A172 (cell line): Measurements from ENCODE around the gene EFCAB11. TPM values are rescaled to one million over a fixed set of nuclear protein-coding genes. Genes with fewer than 3 reads are reported as not detected.
"Not testable (repeated sequence)": the region's sequence is repeated elsewhere in the genome, so short reads cannot be mapped to it uniquely, and the experiment has no call there.

Source experiments
- DNase-seq: peaks from one replicate; pipeline ENCODE4 v3.0.0-alpha.2; 2015; ENCODE audit warnings: low spot score
- total RNA-seq: library from RNA; depleted of rRNA; stranded (reverse); fragments of >200 nt; shearing (Covaris generic); gene quantifications from 2 replicates; pipeline ENCODE4 v1.2.3, GENCODE V29; 2014

EFCAB11 gene
- total RNA-seq, 1 experiment from 2014 or later = 4.9 TPM

GRCh38 chr14:89911010-89911919 lies 43.3 kb downstream of the EFCAB11 start:
- no peak for DNase-seq

GRCh38 chr14:89910691-89911009 lies 43.9 kb downstream of the EFCAB11 start:
- DNase-seq = no peak

- no peak for DNase-seq
These were observed 44.9 kb downstream of the EFCAB11 start for GRCh38 chr14:89909586-89909985.

- DNase-seq = no peak
These were observed 45.6 kb downstream of the EFCAB11 start for GRCh38 chr14:89908712-89909450.

GRCh38 chr14:89907655-89908054 lies 46.9 kb downstream of the EFCAB11 start:
- no peak for DNase-seq

- no peak for DNase-seq
These were observed 48.5 kb downstream of the EFCAB11 start for GRCh38 chr14:89906000-89906399.

DNA sequence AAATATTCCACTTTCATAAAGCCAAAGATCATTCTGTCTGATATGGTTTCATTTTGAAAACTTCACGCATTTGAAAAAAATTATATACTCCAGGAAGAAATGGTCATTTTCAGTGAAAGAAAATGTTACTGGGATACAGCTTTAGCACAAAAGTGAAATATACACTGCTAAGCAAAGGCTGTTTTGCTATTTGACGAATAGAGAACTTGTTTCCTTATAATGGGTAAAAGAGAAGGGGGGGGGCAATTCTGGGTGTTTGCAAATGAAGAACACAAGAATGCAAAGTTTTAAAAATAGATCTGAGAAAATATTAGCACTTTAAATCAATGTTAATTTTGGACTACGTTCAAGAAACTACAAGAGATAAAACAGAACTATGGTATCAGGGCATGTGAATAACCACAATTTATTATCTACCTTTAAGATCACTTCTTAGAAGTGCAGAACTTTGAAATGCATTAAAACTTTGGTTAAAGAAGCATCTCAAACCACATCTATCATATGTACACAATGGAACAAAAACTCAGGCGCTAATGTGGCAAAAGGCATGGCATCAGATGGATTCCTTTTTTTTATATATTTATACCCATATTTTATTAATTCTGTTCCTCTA lies 51.1 kb downstream of the EFCAB11 start:
- no peak for DNase-seq

- no peak for DNase-seq
These were observed 51.6 kb downstream of the EFCAB11 start for GRCh38 chr14:89902881-89903280.

DNA sequence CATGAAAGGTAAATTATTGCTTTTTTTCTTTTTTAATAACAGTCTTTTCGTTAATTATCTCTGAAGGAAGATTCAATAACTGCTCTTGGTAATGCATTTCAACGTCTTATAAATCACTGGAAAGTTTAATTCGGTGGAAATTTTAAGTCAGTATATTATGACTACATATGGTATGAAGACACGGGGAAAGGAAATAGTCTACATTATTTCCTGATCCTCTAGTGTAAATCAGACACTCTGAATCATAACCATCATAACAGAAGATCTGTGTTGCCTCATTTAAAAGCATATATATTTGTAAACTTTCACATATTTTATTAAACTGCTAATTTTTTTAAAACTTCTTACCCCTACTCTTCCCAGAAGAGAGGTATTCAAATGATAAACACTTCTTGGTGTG lies 53.7 kb downstream of the EFCAB11 start:
- no peak for DNase-seq

DNA sequence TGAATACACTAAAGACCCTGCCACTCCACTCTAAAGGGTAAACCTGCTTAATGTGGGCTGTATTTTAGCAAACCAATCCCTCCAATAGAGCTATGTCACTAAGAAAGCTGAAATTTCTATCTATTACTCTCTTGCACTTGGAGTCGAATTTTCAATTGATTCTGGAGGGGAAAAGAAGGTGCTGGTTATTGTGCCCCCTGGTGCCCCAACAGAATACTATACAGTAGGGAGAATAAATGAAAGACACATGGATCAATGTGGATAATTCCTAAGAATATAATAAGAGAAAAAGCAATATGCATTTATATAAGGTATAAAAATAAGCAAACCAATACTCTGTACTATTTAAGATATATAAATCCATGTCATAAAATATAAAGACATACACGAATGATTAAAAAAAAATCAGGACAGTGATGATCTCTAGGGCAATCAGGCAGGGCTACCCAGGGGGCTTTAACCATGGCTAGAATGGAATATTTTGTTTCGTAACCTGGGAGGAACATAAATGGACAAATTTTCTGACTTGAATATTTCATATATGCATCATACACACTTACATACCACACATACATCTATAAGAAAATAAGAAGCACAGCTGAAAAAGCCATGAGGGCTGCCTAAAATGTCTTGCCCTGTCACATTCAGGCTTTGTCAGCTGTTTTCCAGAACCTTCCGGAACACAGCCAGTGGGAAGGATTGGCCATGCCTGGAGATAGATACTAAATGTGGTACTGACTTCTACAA lies 54.4 kb downstream of the EFCAB11 start:
- no peak for DNase-seq

- DNase-seq = no peak
These were observed 55.2 kb downstream of the EFCAB11 start for GRCh38 chr14:89899291-89899690.

DNA sequence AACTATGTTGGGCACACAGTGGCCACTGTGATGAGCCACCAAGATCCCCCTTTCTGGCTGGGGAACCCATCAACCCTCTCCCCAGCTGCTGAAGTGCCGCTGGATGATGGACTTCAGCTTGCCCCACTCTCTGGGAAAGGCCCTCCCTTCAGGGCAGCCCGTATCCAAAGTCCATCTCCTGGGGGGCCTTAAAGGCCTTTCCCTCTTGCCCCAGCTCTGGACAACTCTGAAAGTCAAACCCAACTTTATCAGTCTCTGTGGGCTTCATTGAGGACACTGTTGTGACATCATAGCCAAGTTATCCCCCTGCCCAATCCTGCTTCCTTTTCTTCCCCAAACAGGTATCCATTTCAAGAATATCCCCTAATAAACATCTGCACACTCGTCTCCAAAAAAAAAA lies 61.1 kb downstream of the EFCAB11 start:
- not testable (repeated sequence) for DNase-seq

DNA sequence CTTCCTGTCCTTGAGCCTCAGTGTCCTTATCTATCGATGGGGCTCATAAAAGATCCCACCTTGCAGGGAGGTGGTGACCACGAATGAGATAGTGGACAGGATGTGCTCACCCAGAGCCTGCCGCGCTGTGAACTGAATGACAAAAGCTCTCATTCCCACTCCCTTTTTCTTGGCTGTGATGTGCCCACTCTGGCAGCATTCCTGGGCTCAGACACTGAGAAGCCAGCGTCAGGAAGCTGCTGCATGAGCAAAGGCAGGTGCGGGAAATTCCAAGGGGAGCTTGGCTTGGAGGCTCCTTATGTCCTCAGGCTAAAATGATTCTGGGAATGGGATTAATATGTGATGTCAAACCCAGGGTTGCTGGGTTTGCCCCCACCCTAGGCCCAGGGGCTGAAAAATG lies 61.6 kb downstream of the EFCAB11 start:
- DNase-seq = no peak

DNA sequence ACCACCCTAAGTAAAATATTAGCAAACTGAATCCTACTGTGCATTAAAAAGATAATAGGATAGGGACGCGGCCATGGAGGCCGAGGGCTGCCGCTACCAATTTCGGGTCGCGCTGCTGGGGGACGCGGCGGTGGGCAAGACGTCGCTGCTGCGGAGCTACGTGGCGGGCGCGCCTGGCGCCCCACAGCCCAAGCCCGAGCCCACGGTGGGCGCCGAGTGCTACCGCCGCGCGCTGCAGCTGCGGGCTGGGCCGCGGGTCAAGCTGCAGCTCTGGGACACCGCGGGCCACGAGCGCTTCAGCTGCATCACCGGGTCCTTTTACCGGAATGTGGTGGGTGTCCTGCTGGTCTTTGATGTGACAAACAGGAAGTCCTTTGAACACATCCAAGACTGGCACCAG lies 62.8 kb downstream of the EFCAB11 start:
- DNase-seq = not testable (repeated sequence)

DNA sequence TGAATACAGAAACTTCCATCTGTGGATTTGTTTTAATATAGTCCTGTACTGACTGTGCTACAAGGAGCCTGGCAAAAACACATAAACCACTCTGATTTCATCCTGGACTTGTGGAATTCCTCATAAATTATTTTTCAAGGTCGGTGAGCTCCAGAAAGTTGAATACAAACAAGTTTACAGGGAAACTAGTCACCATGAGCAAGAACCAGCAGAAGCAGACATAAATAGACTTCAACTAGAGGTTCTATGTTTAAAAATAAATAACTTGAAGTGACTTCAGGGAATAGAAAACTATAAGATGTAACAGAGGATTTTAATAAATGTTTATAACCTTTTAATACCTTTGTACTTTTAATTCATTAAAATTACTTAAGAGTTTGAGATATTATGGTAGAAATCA lies 63.5 kb downstream of the EFCAB11 start:
- no peak for DNase-seq

- no peak for DNase-seq
These were observed 63.9 kb downstream of the EFCAB11 start for GRCh38 chr14:89890589-89890988.

DNA sequence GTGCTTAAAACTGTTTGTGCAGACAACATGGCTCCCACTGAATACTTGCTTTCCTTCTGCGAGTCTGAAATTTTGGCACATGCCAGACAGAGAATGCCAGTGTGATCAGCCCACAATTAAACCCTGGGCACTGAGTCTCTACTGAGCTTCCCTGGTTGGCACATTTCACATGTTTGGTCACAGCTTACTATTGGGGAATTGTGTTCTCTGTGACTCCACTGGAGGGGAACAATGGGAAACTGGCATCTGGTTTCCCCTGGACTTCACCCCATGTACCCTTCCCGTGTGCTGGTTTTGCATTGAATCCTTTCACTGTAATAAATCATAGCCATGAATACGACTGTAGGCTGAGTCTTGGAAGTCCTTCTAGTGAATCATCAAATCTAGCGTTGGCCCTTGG lies 64.9 kb downstream of the EFCAB11 start:
- no peak for DNase-seq

- DNase-seq = no peak
These were observed 69.8 kb downstream of the EFCAB11 start for GRCh38 chr14:89884761-89885160.

GRCh38 chr14:89881839-89882238 lies 72.7 kb downstream of the EFCAB11 start:
- no peak for DNase-seq

DNA sequence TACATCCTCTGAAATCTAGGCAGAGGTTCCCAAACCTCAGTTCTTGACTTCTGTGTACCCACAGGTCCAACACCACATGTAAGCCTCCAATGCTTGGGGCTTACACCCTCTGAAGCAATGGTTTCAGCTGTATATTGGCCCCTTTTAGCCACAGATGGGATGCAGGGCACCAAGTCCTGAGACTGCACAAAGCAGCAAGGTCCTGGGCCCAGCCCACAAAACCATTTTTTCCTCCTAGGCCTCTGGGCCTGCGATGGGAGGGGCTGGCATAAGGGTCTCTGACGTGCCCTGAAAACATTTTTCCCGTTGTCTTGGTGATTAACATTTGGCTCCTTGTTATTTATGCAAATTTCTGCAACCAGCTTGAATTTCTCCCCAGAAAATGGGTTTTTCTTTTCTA lies 80.4 kb downstream of the EFCAB11 start:
- not testable (repeated sequence) for DNase-seq

GRCh38 chr14:89870316-89870715 lies 84.2 kb downstream of the EFCAB11 start:
- DNase-seq = no peak

GRCh38 chr14:89869606-89870005 lies 84.9 kb downstream of the EFCAB11 start:
- no peak for DNase-seq
